Body of pancreas (tissue), 4 donors: ENCODE data around the gene ASMTL. TPM values are rescaled to one million over a fixed set of nuclear protein-coding genes. Genes with fewer than 3 reads are reported as not detected.
A peak's percentile ranks its signal among the peaks of the same experiment; 100 is the strongest.

Experiments
- ATAC-seq: fragments of 150-250 bp; one replicate; pipeline ENCODE4 v1.9.1; 2016
- DNase-seq, 4 donors: peaks; one replicate each; pipeline ENCODE4 v3.0.0-alpha.2; 2019
- H3K27ac ChIP-seq, 4 donors: fragments of 200-600 bp; sonication (generic); 1 replicate in 3 of 4; 2 replicates in 1 of 4; pipeline versions ENCODE4 v1.5.1 to v1.6.1; 2016 to 2019; ENCODE audit warnings: mild to moderate bottlenecking in 1 of 4, mixed read lengths in 1 of 4, moderate library complexity in 1 of 4
- H3K27me3 ChIP-seq, 2 donors: fragments of 200-600 bp; sonication (generic); one replicate each; pipeline ENCODE4 v1.6.0; 2016; ENCODE audit warnings: mild to moderate bottlenecking in 1 of 2
- H3K36me3 ChIP-seq, 2 donors: fragments of 200-600 bp; sonication (generic); replicated peaks in 1 of 2; 2 replicates each; pipeline ENCODE4 v1.5.1; 2016; ENCODE audit warnings: low read depth in 2 of 2; ENCODE audit not compliant: insufficient read depth in 1 of 2
- H3K4me1 ChIP-seq: fragments of 200-600 bp; sonication (generic); one replicate; pipeline ENCODE4 v1.6.0; 2016
- H3K4me3 ChIP-seq, 2 donors: fragments of 200-600 bp; sonication (generic); 1 replicate in 1 of 2; 2 replicates in 1 of 2; pipeline ENCODE4 v1.5.1; 2016 to 2019
- H3K9me3 ChIP-seq, 3 donors: fragments of 200-600 bp; sonication (generic); 1 replicate in 2 of 3; 2 replicates in 1 of 3; pipeline ENCODE4 v1.5.1; 2016
- CTCF ChIP-seq, 7 experiments: fragments of 450-650 bp in 4 of 7; fragments of 200-600 bp in 3 of 7; sonication (generic) in 3 of 7; IDR thresholded peaks; one replicate each; pipeline ENCODE4 v1.5.1; 2016 to 2019; ENCODE audit warnings: antibody characterized with exemption in 7 of 7
- POLR2A ChIP-seq, 3 donors: fragments of 450-650 bp; IDR thresholded peaks; one replicate each; pipeline ENCODE4 v1.6.1; 2016; ENCODE audit warnings: antibody characterized with exemption in 3 of 3, mild to moderate bottlenecking in 2 of 3
- WGBS, 2 donors: methylation state at CpG; one replicate each; pipeline ENCODE4 v1.1.5; 2017; 5-methylcytosine and 5-hydroxymethylcytosine counted together
- intact Hi-C: fragments of 100-400 bp; cut with DNase I; formaldehyde crosslinking; loops from one replicate; pipeline ENCODE4 v1.15.1; 2023
- total RNA-seq, 2 donors: library from RNA; depleted of rRNA; stranded (reverse); fragments of >200 nt; gene quantifications; one replicate each; pipeline ENCODE4 v1.1.0, GENCODE V29; 2016

ASMTL gene
- total RNA-seq, 2 donors from 2014 or later: 16.5 to 18.9 TPM

GRCh38 chrX:1393871-1394615, 58.7 kb downstream of the ASMTL start:
- 82% methylated on average over 15 to 16 of the region's 16 CpGs for WGBS, 2 donors
- Histone ChIP-seq H3K4me1 (peaks cover 30% of the 10 kb centered on the region), H3K4me3 (no peak overlapping the region), H3K27ac (peak overlapping the region in 2 of 4 donors; percentile 31 to 100), H3K27me3 (no peaks in the 10 kb centered on the region), H3K9me3 (no peaks in the 10 kb centered on the region), H3K36me3 (peaks cover 5 to 9% of the 10 kb centered on the region in 2 donors)
- intact Hi-C loops: no loop called here
- ATAC-seq (no peak), DNase-seq (peak in 3 of 4 donors; percentile 2 to 9 (median 3))
- no peak for TF ChIP-seq CTCF (IDR thresholded peaks at IDR 0.05)

- 1 to 3% methylated on average over 5 to 21 of the region's 76 CpGs for WGBS, 2 donors
- peaks cover 16 to 22% of the 10 kb centered on the region in 2 donors for H3K36me3 ChIP-seq
- no peaks in the 10 kb centered on the region for H3K27me3 ChIP-seq
- peak in 2 of 3 donors; percentile 14 to 35 for TF ChIP-seq POLR2A (IDR thresholded peaks at IDR 0.05)
- TF ChIP-seq CTCF (IDR thresholded peaks at IDR 0.05): no peak
- H3K9me3 ChIP-seq: no peaks in the 10 kb centered on the region
- peak overlapping the region; percentile 88 to 100 (median 98) for H3K27ac ChIP-seq
- intact Hi-C loops: no loop called here
- peak; percentile 68 to 79 (median 75) for DNase-seq
- ATAC-seq: peak; percentile 65
- H3K4me1 ChIP-seq: peaks cover 39% of the 10 kb centered on the region
- peak overlapping the region; percentile 26 to 97 for H3K4me3 ChIP-seq
Measured at GRCh38 chrX:1392376-1393068, 60.2 kb downstream of the ASMTL start.

GRCh38 chrX:1391707-1392375, 60.9 kb downstream of the ASMTL start, which contains the start of gene SLC25A6:
Gene SLC25A6 (minus strand): TSS chrX:1392113. CDS start chrX:1392009, 104 bp downstream.
- Histone ChIP-seq H3K36me3 (peaks cover 22 to 29% of the 10 kb centered on the region in 2 donors), H3K4me1 (peaks cover 39% of the 10 kb centered on the region), H3K4me3 (peak within 1 kb of the TSS; percentile 97), H3K27me3 (no peaks in the 10 kb centered on the region), H3K9me3 (no peaks in the 10 kb centered on the region), H3K27ac (peak within 1 kb of the TSS; percentile 88 to 100 (median 98))
- peak; percentile 98 to 99 (median 98) for DNase-seq
- peak in 3 of 7 experiments; percentile 2 to 42 (median 35) for TF ChIP-seq CTCF (IDR thresholded peaks at IDR 0.05)
- TF ChIP-seq POLR2A (IDR thresholded peaks at IDR 0.05): peak; percentile 84 to 96 (median 95)
- peak; percentile 95 for ATAC-seq
- WGBS, 2 donors: 0% methylated on average over 35 to 66 of the region's 90 CpGs
- intact Hi-C loops: no loop called here

GRCh38 chrX:1391370-1391706, 61.4 kb downstream of the ASMTL start:
- ATAC-seq (no peak), DNase-seq (peak in 1 of 4 donors; percentile 92)
- WGBS, 2 donors: 0% methylated on average over 6 to 17 of the region's 19 CpGs
- intact Hi-C loops: no loop called here
- peaks cover 23 to 34% of the 10 kb centered on the region in 2 donors for H3K36me3 ChIP-seq
- no peaks in the 10 kb centered on the region for H3K27me3 ChIP-seq
- H3K27ac ChIP-seq: peak overlapping the region; percentile 88 to 100 (median 98)
- no peak for TF ChIP-seq POLR2A (IDR thresholded peaks at IDR 0.05)
- no peak for TF ChIP-seq CTCF (IDR thresholded peaks at IDR 0.05)
- H3K9me3 ChIP-seq: no peaks in the 10 kb centered on the region
- peaks cover 39% of the 10 kb centered on the region for H3K4me1 ChIP-seq
- peak overlapping the region; percentile 97 for H3K4me3 ChIP-seq
